HG02623 (cell line): ENCODE data around the gene NCKAP5.

Experiments used
- ATAC-seq: cut with Tn5 transposase; IDR thresholded peaks from one replicate; pipeline ENCODE4 v1.9.1; 2021; ENCODE audit warnings: moderate library complexity; ENCODE audit not compliant: unreplicated experiment

The NCKAP5 gene

GRCh38 chr2:132623096-132623839 is 945.0 kb downstream of the NCKAP5 start:
- no peak for ATAC-seq
